ENCODE measurements around the gene TNIP3. TPM values are rescaled to one million over a fixed set of nuclear protein-coding genes. Genes with fewer than 3 reads are reported as not detected.
A peak's percentile ranks its signal among the peaks of the same experiment; 100 is the strongest.

Gene TNIP3
- total RNA-seq, 3 donors from 2014 or later, result 0.38 to 2.0 (median 1.1) TPM

- Histone ChIP-seq H3K36me3 (ENCODE audit: low read depth) (no peaks in the 10 kb centered on the region), H3K4me3 (no peak overlapping the region), H3K4me1 (ENCODE audit: low read depth) (peaks cover 6% of the 10 kb centered on the region), H3K9me3 (no peaks in the 10 kb centered on the region)
- intact Hi-C loops (cut with DNase I, micrococcal nuclease), result no loop called here
- TF ChIP-seq CTCF (IDR thresholded peaks at IDR 0.05), result no peak
- no peak for DNase-seq
- ATAC-seq, result no peak
Observed at GRCh38 chr4:121165206-121165605, 1.1 kb upstream of the TNIP3 start.

GRCh38 chr4:121156822-121157769, 7.0 kb downstream of the TNIP3 start:
- peak; percentile 93 for ATAC-seq
- no peaks in the 10 kb centered on the region for H3K36me3 ChIP-seq (ENCODE audit: low read depth)
- no peaks in the 10 kb centered on the region for H3K9me3 ChIP-seq
- no peaks in the 10 kb centered on the region for H3K4me1 ChIP-seq (ENCODE audit: low read depth)
- no peak for TF ChIP-seq CTCF (IDR thresholded peaks at IDR 0.05)
- H3K4me3 ChIP-seq, result no peak overlapping the region
- peak; percentile 53 to 65 (median 65) for DNase-seq
- intact Hi-C loops (cut with DNase I, micrococcal nuclease), result no loop called here

GRCh38 chr4:121155893-121156292, 8.2 kb downstream of the TNIP3 start:
- Histone ChIP-seq H3K4me3 (no peak overlapping the region), H3K36me3 (ENCODE audit: low read depth) (no peaks in the 10 kb centered on the region), H3K9me3 (no peaks in the 10 kb centered on the region), H3K4me1 (ENCODE audit: low read depth) (no peaks in the 10 kb centered on the region)
- DNase-seq (no peak), ATAC-seq (peak; percentile 44)
- intact Hi-C loops (cut with DNase I, micrococcal nuclease), result no loop called here
- no peak for TF ChIP-seq CTCF (IDR thresholded peaks at IDR 0.05)

- Histone ChIP-seq H3K36me3 (ENCODE audit: low read depth) (no peaks in the 10 kb centered on the region), H3K9me3 (no peaks in the 10 kb centered on the region), H3K4me3 (no peak overlapping the region), H3K4me1 (ENCODE audit: low read depth) (no peaks in the 10 kb centered on the region)
- intact Hi-C loops (cut with DNase I, micrococcal nuclease), result no loop called here
- DNase-seq (peak in 1 of 3 donors; percentile 14), ATAC-seq (peak; percentile 49)
- no peak for TF ChIP-seq CTCF (IDR thresholded peaks at IDR 0.05)
Observed at GRCh38 chr4:121154103-121154515, 10.0 kb downstream of the TNIP3 start.

GRCh38 chr4:121151942-121152341, 12.2 kb downstream of the TNIP3 start:
- no peak for DNase-seq
- no peak for TF ChIP-seq CTCF (IDR thresholded peaks at IDR 0.05)
- H3K36me3 ChIP-seq (ENCODE audit: low read depth), result no peaks in the 10 kb centered on the region
- intact Hi-C loops (cut with DNase I, micrococcal nuclease), result no loop called here
- no peaks in the 10 kb centered on the region for H3K9me3 ChIP-seq
- no peaks in the 10 kb centered on the region for H3K4me1 ChIP-seq (ENCODE audit: low read depth)
- no peak overlapping the region for H3K4me3 ChIP-seq
- no peak for ATAC-seq

Measured in mucosa of descending colon (tissue), 3 donors.